HL-60 (cell line): ENCODE measurements around the gene MED13L.

Experiments
- DNase-seq, 2 experiments: peaks; one replicate each; pipeline ENCODE4 v3.0.0-alpha.2; 2010 to 2020; ENCODE audit warnings: low read depth in 1 of 2, low spot score in 1 of 2
- H3K27ac ChIP-seq: fragments of 250-450 bp; sonication (Bioruptor Pico); replicated peaks from 2 replicates; pipeline ENCODE4 v1.5.1; 2020; ENCODE audit warnings: mild to moderate bottlenecking, moderate library complexity
- H3K27me3 ChIP-seq: fragments of 250-450 bp; sonication (Bioruptor Pico); 2 replicates; pipeline ENCODE4 v1.5.1; 2021; ENCODE audit warnings: mild to moderate bottlenecking, moderate library complexity; ENCODE audit not compliant: insufficient read depth, poor library complexity, severe bottlenecking
- H3K4me3 ChIP-seq: replicated peaks from 2 replicates; pipeline ENCODE4 v1.5.1; 2011; ENCODE audit warnings: mild to moderate bottlenecking, control low read depth, low read length; ENCODE audit not compliant: insufficient read depth
- CTCF ChIP-seq: IDR thresholded peaks from one replicate; pipeline ENCODE4 v1.5.1; 2011; ENCODE audit warnings: low read length, control low read depth, inconsistent platforms; ENCODE audit not compliant: insufficient read depth
- GABPA ChIP-seq: IDR thresholded peaks from 2 replicates; pipeline ENCODE4 v1.6.1; 2012; ENCODE audit warnings: low read depth
- POLR2AphosphoS5 ChIP-seq: IDR thresholded peaks from 2 replicates; pipeline ENCODE4 v1.6.1; 2012; ENCODE audit warnings: low read depth
- REST ChIP-seq: IDR thresholded peaks from 2 replicates; pipeline ENCODE4 v1.6.1; 2012; ENCODE audit warnings: low read depth; ENCODE audit not compliant: insufficient replicate concordance
- SPI1 ChIP-seq: IDR thresholded peaks from 2 replicates; pipeline ENCODE4 v1.6.1; 2012; ENCODE audit warnings: low read depth, mild to moderate bottlenecking, borderline replicate concordance

Gene MED13L

GRCh38 chr12:116054280-116054679, 223.2 kb downstream of the MED13L start:
- TF ChIP-seq GABPA = no peak
- no peak for TF ChIP-seq REST
- no peak for TF ChIP-seq SPI1
- TF ChIP-seq POLR2AphosphoS5 = no peak
- TF ChIP-seq CTCF = no peak
- H3K27ac ChIP-seq = no peak overlapping the region
- no peak overlapping the region for H3K4me3 ChIP-seq
- H3K27me3 ChIP-seq = no peaks in the 10 kb centered on the region
- no peak for DNase-seq

GRCh38 chr12:116053479-116054200, 223.9 kb downstream of the MED13L start:
- TF ChIP-seq CTCF = no peak
- no peak for TF ChIP-seq POLR2AphosphoS5
- no peak for TF ChIP-seq GABPA
- no peak for TF ChIP-seq SPI1
- TF ChIP-seq REST = no peak
- H3K27ac ChIP-seq = no peak overlapping the region
- DNase-seq = no peak
- no peaks in the 10 kb centered on the region for H3K27me3 ChIP-seq
- H3K4me3 ChIP-seq = no peak overlapping the region

GRCh38 chr12:116050275-116050674, 227.2 kb downstream of the MED13L start:
- no peak for TF ChIP-seq REST
- Histone ChIP-seq H3K27ac (no peak overlapping the region), H3K4me3 (no peak overlapping the region), H3K27me3 (no peaks in the 10 kb centered on the region)
- no peak for DNase-seq
